ENCODE results near the gene C19orf67.

Gene C19orf67

GRCh38 chr19:14073261-14073924, 12.2 kb downstream of the C19orf67 start:
- no peaks in the 10 kb centered on the region for H3K9me3 ChIP-seq (ENCODE audit: insufficient read depth, low read length)
- H2AFZ ChIP-seq (ENCODE audit: low read depth, low read length), result peak overlapping the region; percentile 89
- TF ChIP-seq EZH2phosphoT487 (IDR thresholded peaks at IDR 0.05; ENCODE audit: low read depth) (no peak), CTCF (IDR thresholded peaks at IDR 0.05; ENCODE audit: low read depth, low read length) (peak; percentile 20; the same call in 1 of the 2 replicates)
- H3K4me1 ChIP-seq (ENCODE audit: low read length), result peaks cover 17% of the 10 kb centered on the region
- H3K27ac ChIP-seq (ENCODE audit: low read length), result 0 out of 2 replicates have a peak overlapping the region, but pooled peaks have one; percentile 12
- no peaks in the 10 kb centered on the region for H3K79me2 ChIP-seq (ENCODE audit: low read length)
- peak overlapping the region; percentile 91 for H3K4me2 ChIP-seq (ENCODE audit: low read length)
- no peaks in the 10 kb centered on the region for H4K20me1 ChIP-seq (ENCODE audit: insufficient read depth, low read length)
- peak overlapping the region; percentile 60 for H3K9ac ChIP-seq (ENCODE audit: low read length)
- peak overlapping the region; percentile 81 for H3K4me3 ChIP-seq (ENCODE audit: low read length)
- H3K36me3 ChIP-seq (replicated peaks; ENCODE audit: low read depth, low read length), result no peaks in the 10 kb centered on the region
- H3K27me3 ChIP-seq (ENCODE audit: low read depth, low read length), result no peaks in the 10 kb centered on the region

- peak within 1 kb of the TSS; percentile 75 for H3K9ac ChIP-seq (ENCODE audit: low read length)
- H3K4me1 ChIP-seq (ENCODE audit: low read length), result peaks cover 17% of the 10 kb centered on the region
- peak within 1 kb of the TSS; percentile 37 for H3K27ac ChIP-seq (ENCODE audit: low read length)
These were observed 12.9 kb downstream of the C19orf67 start, which contains the start of gene MISP3 for GRCh38 chr19:14072535-14073260. TSS of gene MISP3 (plus strand) at chr19:14072786. CDS start at chr19:14073310, 524 bp downstream.

GRCh38 chr19:14070268-14071050, 15.1 kb downstream of the C19orf67 start:
- H3K9ac ChIP-seq (ENCODE audit: low read length), result no peak overlapping the region
- no peaks in the 10 kb centered on the region for H3K27me3 ChIP-seq (ENCODE audit: low read depth, low read length)
- H3K4me1 ChIP-seq (ENCODE audit: low read length), result peaks cover 17% of the 10 kb centered on the region
- H3K27ac ChIP-seq (ENCODE audit: low read length), result no peak overlapping the region
- no peak overlapping the region for H3K4me3 ChIP-seq (ENCODE audit: low read length)
- H4K20me1 ChIP-seq (ENCODE audit: insufficient read depth, low read length), result no peaks in the 10 kb centered on the region
- H3K79me2 ChIP-seq (ENCODE audit: low read length), result no peaks in the 10 kb centered on the region
- no peak overlapping the region for H3K4me2 ChIP-seq (ENCODE audit: low read length)
- H2AFZ ChIP-seq (ENCODE audit: low read depth, low read length), result no peak overlapping the region
- H3K36me3 ChIP-seq (replicated peaks; ENCODE audit: low read depth, low read length), result no peaks in the 10 kb centered on the region
- TF ChIP-seq CTCF (IDR thresholded peaks at IDR 0.05; ENCODE audit: low read depth, low read length), result no peak
- H3K9me3 ChIP-seq (ENCODE audit: insufficient read depth, low read length), result no peaks in the 10 kb centered on the region

More at GRCh38 chr19:14072535-14073260, 12.9 kb downstream of the C19orf67 start, which contains the start of gene MISP3:
- Histone ChIP-seq H3K27me3 (ENCODE audit: low read depth, low read length) (no peaks in the 10 kb centered on the region), H3K4me3 (ENCODE audit: low read length) (peak within 1 kb of the TSS; percentile 81), H3K4me2 (ENCODE audit: low read length) (peak within 1 kb of the TSS; percentile 91), H3K79me2 (ENCODE audit: low read length) (no peaks in the 10 kb centered on the region), H2AFZ (ENCODE audit: low read depth, low read length) (peak within 1 kb of the TSS; percentile 89), H3K9me3 (ENCODE audit: insufficient read depth, low read length) (no peaks in the 10 kb centered on the region), H3K36me3 (replicated peaks; ENCODE audit: low read depth, low read length) (no peaks in the 10 kb centered on the region), H4K20me1 (ENCODE audit: insufficient read depth, low read length) (no peaks in the 10 kb centered on the region)
- no peak for TF ChIP-seq CTCF (IDR thresholded peaks at IDR 0.05; ENCODE audit: low read depth, low read length)
- no peak for TF ChIP-seq EZH2phosphoT487 (IDR thresholded peaks at IDR 0.05; ENCODE audit: low read depth)

GRCh38 chr19:14066134-14066533, 19.4 kb downstream of the C19orf67 start:
- Histone ChIP-seq H3K4me3 (ENCODE audit: low read length) (no peak overlapping the region), H3K4me1 (ENCODE audit: low read length) (no peaks in the 10 kb centered on the region), H3K36me3 (replicated peaks; ENCODE audit: low read depth, low read length) (no peaks in the 10 kb centered on the region), H3K27ac (ENCODE audit: low read length) (no peak overlapping the region), H3K79me2 (ENCODE audit: low read length) (no peaks in the 10 kb centered on the region), H3K9me3 (ENCODE audit: insufficient read depth, low read length) (no peaks in the 10 kb centered on the region), H4K20me1 (ENCODE audit: insufficient read depth, low read length) (no peaks in the 10 kb centered on the region), H3K4me2 (ENCODE audit: low read length) (no peak overlapping the region), H3K27me3 (ENCODE audit: low read depth, low read length) (peaks cover 10% of the 10 kb centered on the region), H3K9ac (ENCODE audit: low read length) (no peak overlapping the region), H2AFZ (ENCODE audit: low read depth, low read length) (no peak overlapping the region)
- TF ChIP-seq EZH2phosphoT487 (IDR thresholded peaks at IDR 0.05; ENCODE audit: low read depth) (no peak), CTCF (IDR thresholded peaks at IDR 0.05; ENCODE audit: low read depth, low read length) (no peak)

Measured in OCI-LY3 (cell line).